GM06990 (cell line): Measurements from ENCODE around the gene IGF2R.

Experiments
- DNase-seq: peaks from one replicate; pipeline ENCODE4 v3.0.0-alpha.2; 2011; ENCODE audit not compliant: insufficient read length; ENCODE audit errors: extremely low read depth
- H3K27me3 ChIP-seq: replicated peaks from 2 replicates; pipeline ENCODE4 v1.6.0; 2011; ENCODE audit warnings: low read length; ENCODE audit not compliant: control insufficient read depth, insufficient read depth
- H3K36me3 ChIP-seq: 2 replicates; pipeline ENCODE4 v1.5.1; 2011; ENCODE audit warnings: low read length; ENCODE audit not compliant: control insufficient read depth, insufficient read depth
- H3K4me3 ChIP-seq: replicated peaks from 2 replicates; pipeline ENCODE4 v1.5.1; 2011; ENCODE audit warnings: low read depth, mild to moderate bottlenecking, control low read depth, low read length
- CTCF ChIP-seq: IDR thresholded peaks from 2 replicates; pipeline ENCODE4 v1.5.1; 2011; ENCODE audit warnings: low read length, control low read depth, mild to moderate bottlenecking, inconsistent platforms; ENCODE audit not compliant: insufficient read depth, poor library complexity, severe bottlenecking

IGF2R gene

DNA sequence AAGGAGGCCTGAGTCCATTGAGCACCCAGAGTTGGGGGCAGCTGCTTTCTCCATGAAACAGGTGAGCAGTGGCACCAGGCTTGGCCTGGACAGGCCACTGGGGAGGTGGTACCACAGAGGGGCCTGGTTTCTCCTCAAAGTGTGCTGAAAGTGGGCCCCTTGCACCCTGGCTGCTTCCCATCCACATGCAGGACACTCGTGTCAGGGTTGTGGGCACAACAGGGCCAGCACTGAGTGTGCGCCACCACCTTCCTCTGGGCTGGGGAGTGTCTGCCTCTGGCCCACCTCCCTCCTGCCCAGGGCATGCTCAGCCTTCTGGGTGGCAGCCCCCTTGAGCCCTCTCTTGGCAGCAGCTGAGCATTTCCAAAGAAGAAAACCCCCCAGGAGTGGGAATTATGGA lies 147.5 kb downstream of the IGF2R start:
- Histone ChIP-seq H3K36me3 (peaks cover 11% of the 10 kb centered on the region), H3K4me3 (no peak overlapping the region), H3K27me3 (no peaks in the 10 kb centered on the region)
- TF ChIP-seq CTCF, result no peak
- no peak for DNase-seq

- no peak for TF ChIP-seq CTCF
- no peak for DNase-seq
- Histone ChIP-seq H3K4me3 (no peak overlapping the region), H3K27me3 (no peaks in the 10 kb centered on the region), H3K36me3 (peaks cover 11% of the 10 kb centered on the region)
Observed at GRCh38 chr6:160117137-160117536, 148.3 kb downstream of the IGF2R start.

DNA sequence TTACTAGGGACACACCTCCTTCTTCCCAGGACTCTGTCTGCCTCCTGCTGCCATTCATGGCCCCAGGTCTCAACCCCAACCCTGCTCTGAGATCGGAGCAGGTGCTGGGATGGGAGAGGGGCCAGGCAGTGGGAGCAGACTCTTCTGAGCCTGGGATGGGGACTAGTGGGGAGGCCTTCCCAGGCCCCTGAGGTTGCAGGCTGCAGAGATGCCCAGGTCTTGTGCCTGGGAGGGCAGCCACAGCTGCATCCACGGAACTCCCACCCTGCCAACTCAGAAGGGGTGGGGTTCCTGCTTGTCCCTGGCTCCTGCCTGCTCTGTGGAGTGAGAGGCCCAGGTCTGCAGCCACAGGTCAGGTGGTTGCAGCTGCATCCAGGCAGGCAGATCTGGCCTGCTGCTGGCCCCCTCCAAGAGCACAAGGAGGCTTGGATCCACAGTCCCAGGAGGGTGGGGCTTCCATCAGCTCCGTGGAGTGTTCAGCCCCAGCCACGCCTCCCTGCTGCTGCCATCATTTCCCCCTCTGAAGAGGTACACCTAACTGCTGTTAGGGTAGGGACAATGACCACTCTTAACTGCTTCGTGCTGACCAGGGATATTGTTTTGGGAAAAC lies 149.8 kb downstream of the IGF2R start:
- Histone ChIP-seq H3K4me3 (no peak overlapping the region), H3K27me3 (no peaks in the 10 kb centered on the region), H3K36me3 (peaks cover 11% of the 10 kb centered on the region)
- no peak for TF ChIP-seq CTCF
- no peak for DNase-seq

GRCh38 chr6:160120087-160120486 lies 151.2 kb downstream of the IGF2R start:
- no peak for DNase-seq
- TF ChIP-seq CTCF, result no peak
- H3K4me3 ChIP-seq, result no peak overlapping the region
- peaks cover 11% of the 10 kb centered on the region for H3K36me3 ChIP-seq
- no peaks in the 10 kb centered on the region for H3K27me3 ChIP-seq

GRCh38 chr6:160121558-160121957 lies 152.7 kb downstream of the IGF2R start, which contains the start of gene SLC22A1:
Gene SLC22A1 (plus strand): TSS chr6:160121815. CDS start chr6:160121936, 121 bp downstream.
- no peak within 1 kb of the TSS for H3K4me3 ChIP-seq

More at GRCh38 chr6:160121558-160121957, 152.7 kb downstream of the IGF2R start, which contains the start of gene SLC22A1:
- no peak for TF ChIP-seq CTCF
- no peak for DNase-seq
- Histone ChIP-seq H3K27me3 (no peaks in the 10 kb centered on the region), H3K36me3 (peaks cover 11% of the 10 kb centered on the region)
